Activated B cell treated with CpG ODN at 0.5 μM for 24 hours (primary cell): ENCODE measurements around the gene JPH3. TPM values are rescaled to one million over a fixed set of nuclear protein-coding genes. Genes with fewer than 3 reads are reported as not detected.

ENCODE experiments used
- ATAC-seq: fragments of 200-7000 bp; cut with Tn5 transposase; one replicate; pipeline ENCODE4 v1.10.0; 2021; ENCODE audit warnings: low read depth, mild to moderate bottlenecking, moderate library complexity
- CTCF ChIA-PET: fragments of 350-600 bp; sonication (Branson Sonifier 250); formaldehyde crosslinking; loops from one replicate; lab custom pipeline; 2021; ENCODE audit warnings: antibody characterized with exemption; lab: Charles Lee
- POLR2A ChIA-PET: fragments of 350-600 bp; sonication (Branson Sonifier 250); formaldehyde crosslinking; loops from one replicate; lab custom pipeline; 2021; ENCODE audit warnings: antibody characterized with exemption; lab: Charles Lee
- DNase-seq: peaks from one replicate; pipeline ENCODE4 v3.0.0; 2022
- H3K27ac Mint-ChIP-seq: one replicate; pipeline ENCODE4 v1.8.0; 2020; ENCODE audit warnings: mixed read lengths
- H3K27me3 Mint-ChIP-seq: one replicate; pipeline ENCODE4 v1.8.0; 2021; ENCODE audit warnings: mixed read lengths
- H3K36me3 Mint-ChIP-seq: one replicate; pipeline ENCODE4 v1.8.0; 2021; ENCODE audit warnings: low read depth, mixed read lengths
- H3K4me1 Mint-ChIP-seq: one replicate; pipeline ENCODE4 v1.8.0; 2021; ENCODE audit warnings: mixed read lengths
- H3K4me3 Mint-ChIP-seq: one replicate; pipeline ENCODE4 v1.8.0; 2020; ENCODE audit warnings: mild to moderate bottlenecking, mixed read lengths
- H3K9me3 Mint-ChIP-seq: one replicate; pipeline ENCODE4 v1.8.0; 2020; ENCODE audit warnings: mixed read lengths
- intact Hi-C: fragments of 100-400 bp; cut with micrococcal nuclease; formaldehyde crosslinking; loops from one replicate; pipeline ENCODE4 v1.15.1; 2024
- total RNA-seq: library from RNA; stranded (reverse); gene quantifications from 2 replicates; pipeline ENCODE4 v1.2.3, GENCODE V29; 2022
- TF ChIP-seq, protein P1 (sequence below): fragments of 200-600 bp; IDR thresholded peaks from one replicate; pipeline ENCODE4 v1.8.0; 2022; ENCODE audit warnings: antibody characterized with exemption, mild to moderate bottlenecking

The JPH3 gene
- total RNA-seq, 1 donor from 2014 or later, result not detected

DNA sequence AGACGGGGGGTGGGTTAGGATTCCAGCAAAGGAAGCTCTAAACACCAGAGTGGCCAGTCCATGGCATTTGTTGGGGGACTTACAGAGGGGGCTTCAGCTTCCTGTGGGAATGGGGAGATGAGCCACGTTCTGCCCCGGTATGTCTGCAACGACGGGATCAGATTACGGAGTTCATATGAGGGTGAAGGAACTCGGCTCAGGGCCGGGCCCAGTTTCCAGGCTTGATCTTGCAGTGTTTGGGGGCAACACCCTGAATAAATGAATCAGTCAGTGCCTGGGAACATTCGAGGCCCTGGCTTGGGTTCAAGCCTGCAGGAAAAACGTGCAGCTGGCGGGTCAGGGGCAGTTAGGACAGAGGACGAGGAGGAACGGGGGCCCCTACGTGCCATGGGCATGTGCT, 54.0 kb downstream of the JPH3 start:
- no peaks in the 10 kb centered on the region for H3K4me1 Mint-ChIP-seq
- intact Hi-C loops, result no loop called here
- DNase-seq, result no peak
- CTCF ChIA-PET, result no interaction called here
- ATAC-seq, result no peak
- H3K27ac Mint-ChIP-seq, result no peak overlapping the region
- H3K4me3 Mint-ChIP-seq, result no peak overlapping the region
- H3K9me3 Mint-ChIP-seq, result no peaks in the 10 kb centered on the region
- POLR2A ChIA-PET, result interaction anchor here (0.6 kb wide), 1 partner anchor 17 kb away, joined by 3 read pairs; no protein-coding TSS in a partner anchor
- peaks cover 10% of the 10 kb centered on the region for H3K27me3 Mint-ChIP-seq
- TF ChIP-seq, protein P1, sequence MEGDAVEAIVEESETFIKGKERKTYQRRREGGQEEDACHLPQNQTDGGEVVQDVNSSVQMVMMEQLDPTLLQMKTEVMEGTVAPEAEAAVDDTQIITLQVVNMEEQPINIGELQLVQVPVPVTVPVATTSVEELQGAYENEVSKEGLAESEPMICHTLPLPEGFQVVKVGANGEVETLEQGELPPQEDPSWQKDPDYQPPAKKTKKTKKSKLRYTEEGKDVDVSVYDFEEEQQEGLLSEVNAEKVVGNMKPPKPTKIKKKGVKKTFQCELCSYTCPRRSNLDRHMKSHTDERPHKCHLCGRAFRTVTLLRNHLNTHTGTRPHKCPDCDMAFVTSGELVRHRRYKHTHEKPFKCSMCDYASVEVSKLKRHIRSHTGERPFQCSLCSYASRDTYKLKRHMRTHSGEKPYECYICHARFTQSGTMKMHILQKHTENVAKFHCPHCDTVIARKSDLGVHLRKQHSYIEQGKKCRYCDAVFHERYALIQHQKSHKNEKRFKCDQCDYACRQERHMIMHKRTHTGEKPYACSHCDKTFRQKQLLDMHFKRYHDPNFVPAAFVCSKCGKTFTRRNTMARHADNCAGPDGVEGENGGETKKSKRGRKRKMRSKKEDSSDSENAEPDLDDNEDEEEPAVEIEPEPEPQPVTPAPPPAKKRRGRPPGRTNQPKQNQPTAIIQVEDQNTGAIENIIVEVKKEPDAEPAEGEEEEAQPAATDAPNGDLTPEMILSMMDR, result no peak
- H3K36me3 Mint-ChIP-seq, result no peaks in the 10 kb centered on the region

DNA sequence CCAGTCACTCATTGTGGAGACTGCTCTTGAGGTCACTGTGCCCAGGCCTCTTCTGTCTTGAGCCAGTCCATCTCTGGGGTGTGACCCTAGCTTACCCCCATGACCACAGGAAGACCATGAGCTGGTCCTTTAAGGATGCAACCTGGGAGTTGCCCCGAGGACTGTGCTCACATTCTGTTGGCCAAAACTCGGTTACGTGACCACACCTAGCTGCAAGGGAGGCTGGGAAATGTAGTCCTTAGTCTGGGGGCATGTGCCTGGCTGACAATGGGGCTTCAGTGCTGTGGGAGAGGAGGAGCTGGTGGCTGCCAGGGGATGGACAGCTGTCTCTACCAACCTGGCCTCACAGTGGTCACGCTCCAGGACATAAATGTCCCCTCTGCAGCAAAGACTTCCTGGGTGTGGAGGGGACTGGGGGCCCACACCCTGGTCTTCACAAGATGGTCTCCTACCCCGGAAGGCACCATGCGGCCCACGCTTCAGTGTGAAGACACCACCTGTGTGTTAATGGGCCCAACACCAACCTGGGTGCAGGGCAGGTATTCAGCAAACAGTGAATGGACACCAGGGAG, 55.4 kb downstream of the JPH3 start:
- H3K4me1 Mint-ChIP-seq, result no peaks in the 10 kb centered on the region
- intact Hi-C loops, result no loop called here
- DNase-seq (no peak), ATAC-seq (no peak)
- POLR2A ChIA-PET, result no interaction called here
- TF ChIP-seq, protein P1, result no peak
- peaks cover 10% of the 10 kb centered on the region for H3K27me3 Mint-ChIP-seq
- H3K27ac Mint-ChIP-seq, result no peak overlapping the region
- no peaks in the 10 kb centered on the region for H3K36me3 Mint-ChIP-seq
- H3K9me3 Mint-ChIP-seq, result no peaks in the 10 kb centered on the region
- CTCF ChIA-PET, result interaction anchor here (1.2 kb wide), 1 partner anchor 22 kb away, joined by 3 read pairs; no protein-coding TSS in a partner anchor
- H3K4me3 Mint-ChIP-seq, result no peak overlapping the region

DNA sequence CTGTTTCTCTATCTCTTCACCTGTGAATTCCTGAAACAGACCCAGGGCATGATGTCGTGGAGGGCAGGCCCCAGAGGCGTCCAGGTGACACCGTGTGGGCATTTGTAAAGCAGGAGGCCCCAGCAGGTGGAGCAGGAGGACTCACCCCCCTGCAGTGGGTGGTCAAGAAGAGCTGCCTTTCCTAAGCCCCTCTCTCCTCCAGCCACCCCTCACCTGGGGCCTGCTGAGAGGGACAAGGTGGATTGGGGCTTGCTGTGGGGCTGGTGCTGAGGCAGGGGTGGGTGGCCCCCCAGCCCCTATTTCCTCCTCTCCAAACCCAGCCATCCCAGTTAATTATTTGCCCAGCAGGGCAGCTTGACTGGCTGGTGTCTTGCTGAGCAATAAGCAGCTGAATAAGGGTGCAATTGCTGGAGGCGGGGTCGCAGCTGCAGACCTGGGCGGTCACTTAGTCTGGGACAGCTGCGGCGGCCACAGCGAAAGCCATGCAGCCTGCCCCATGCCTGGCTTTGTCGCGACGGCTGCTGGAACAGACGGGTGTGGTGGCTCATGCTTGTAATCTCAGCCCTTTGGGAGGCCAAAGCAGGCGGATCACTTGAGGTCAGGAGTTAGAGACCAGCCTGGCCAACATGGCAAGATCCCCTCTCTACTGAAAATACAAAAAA, 56.4 kb downstream of the JPH3 start:
- POLR2A ChIA-PET, result no interaction called here
- CTCF ChIA-PET, result interaction anchor here (1.2 kb wide), 1 partner anchor 23 kb away, joined by 3 read pairs; no protein-coding TSS in a partner anchor
- DNase-seq (no peak), ATAC-seq (no peak)
- H3K27ac Mint-ChIP-seq, result no peak overlapping the region
- TF ChIP-seq, protein P1, result no peak
- intact Hi-C loops, result no loop called here
- no peaks in the 10 kb centered on the region for H3K9me3 Mint-ChIP-seq
- H3K27me3 Mint-ChIP-seq, result peaks cover 10% of the 10 kb centered on the region
- H3K36me3 Mint-ChIP-seq, result no peaks in the 10 kb centered on the region
- no peaks in the 10 kb centered on the region for H3K4me1 Mint-ChIP-seq
- H3K4me3 Mint-ChIP-seq, result no peak overlapping the region

DNA sequence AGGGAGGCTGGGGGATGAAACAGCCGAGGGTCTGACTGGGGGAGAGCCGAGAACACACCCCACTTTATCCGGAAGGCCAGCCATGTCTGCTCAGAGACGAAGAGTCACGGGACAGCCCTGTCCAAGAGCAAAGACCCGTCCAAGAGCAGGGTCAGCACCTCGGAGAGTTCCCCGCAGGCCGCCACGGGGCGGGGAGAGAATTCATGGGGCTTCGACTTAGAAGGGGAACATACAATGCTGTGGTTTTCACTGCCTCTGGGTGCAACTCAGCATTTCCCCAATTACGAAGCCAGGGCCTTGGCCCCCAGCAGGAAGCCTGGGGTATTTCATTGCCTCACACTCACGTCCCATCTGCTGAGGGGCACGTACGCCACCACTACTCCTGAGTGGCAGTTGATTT, 59.3 kb downstream of the JPH3 start:
- intact Hi-C loops, result no loop called here
- TF ChIP-seq, protein P1, result no peak
- Mint-ChIP-seq H3K36me3 (no peaks in the 10 kb centered on the region), H3K27ac (no peak overlapping the region), H3K27me3 (peaks cover 10% of the 10 kb centered on the region), H3K4me3 (no peak overlapping the region), H3K4me1 (no peaks in the 10 kb centered on the region), H3K9me3 (no peaks in the 10 kb centered on the region)
- ChIA-PET CTCF (no interaction called here), POLR2A (no interaction called here)
- ATAC-seq, result peak; percentile 72
- DNase-seq, result no peak

DNA sequence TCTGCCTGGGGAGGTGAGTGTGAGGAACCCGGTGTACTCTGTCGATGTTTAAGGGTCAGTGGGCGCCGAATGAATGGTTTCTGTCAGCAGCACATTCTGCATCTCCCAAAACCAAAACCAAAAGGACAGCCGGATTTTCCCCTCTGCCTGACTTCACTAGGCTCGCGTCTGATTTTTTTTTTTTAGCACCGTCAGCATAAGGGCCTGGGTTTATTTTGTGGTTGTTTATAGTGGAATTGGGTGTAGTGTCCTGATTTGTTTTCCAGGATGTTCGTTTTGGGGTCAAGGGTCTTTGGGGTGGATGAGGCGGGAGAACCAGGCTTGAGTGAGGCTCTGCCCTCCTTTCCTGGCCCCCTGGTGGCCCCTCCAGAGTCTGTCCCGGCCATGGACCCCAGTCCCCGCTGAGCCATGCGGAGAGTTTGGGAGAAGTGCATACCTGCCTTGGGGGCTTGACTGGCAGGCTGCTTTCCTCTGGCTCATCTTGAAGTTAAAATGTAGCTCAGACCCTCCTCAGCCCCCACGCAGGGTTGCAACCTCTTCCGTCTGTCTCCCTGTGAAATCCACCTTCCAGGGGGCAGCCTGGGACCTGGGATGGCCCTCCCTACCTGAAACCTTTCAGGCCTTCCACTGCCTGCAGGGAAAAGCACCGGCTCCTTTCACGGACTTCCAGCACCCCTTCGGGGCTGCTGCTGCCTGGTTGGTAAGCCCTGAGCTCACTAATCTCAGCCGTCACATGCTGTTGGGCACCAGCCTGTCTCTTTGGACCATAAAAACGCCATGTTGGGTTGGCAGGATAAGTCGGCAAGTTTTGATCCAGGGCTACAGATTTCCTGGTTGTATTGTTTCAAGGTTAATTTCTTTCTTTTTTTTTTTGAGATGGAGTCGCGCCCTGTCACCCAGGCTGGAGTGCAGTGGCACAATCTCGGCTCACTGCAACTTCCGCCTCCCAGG, 60.2 kb downstream of the JPH3 start:
- POLR2A ChIA-PET, result no interaction called here
- no peaks in the 10 kb centered on the region for H3K36me3 Mint-ChIP-seq

More for the DNA sequence above, 60.2 kb downstream of the JPH3 start:
- CTCF ChIA-PET, result no interaction called here
- no peak overlapping the region for H3K4me3 Mint-ChIP-seq
- H3K27ac Mint-ChIP-seq, result no peak overlapping the region
- H3K27me3 Mint-ChIP-seq, result peaks cover 10% of the 10 kb centered on the region
- TF ChIP-seq, protein P1, result no peak
- H3K9me3 Mint-ChIP-seq, result no peaks in the 10 kb centered on the region
- intact Hi-C loops, result no loop called here
- ATAC-seq (no peak), DNase-seq (no peak)
- H3K4me1 Mint-ChIP-seq, result no peaks in the 10 kb centered on the region
